CD4-positive, alpha-beta T cell treated with Interleukin-6 for 4 hours (primary cell): ENCODE results near the gene SPDYE3.
"Not testable (repeated sequence)": the region's sequence is repeated elsewhere in the genome, so short reads cannot be mapped to it uniquely, and the experiment has no call there.

Experiments used
- DNase-seq: peaks from one replicate; pipeline ENCODE4 v3.0.0-alpha.2; 2020; ENCODE audit warnings: mixed read lengths

Gene SPDYE3

DNA sequence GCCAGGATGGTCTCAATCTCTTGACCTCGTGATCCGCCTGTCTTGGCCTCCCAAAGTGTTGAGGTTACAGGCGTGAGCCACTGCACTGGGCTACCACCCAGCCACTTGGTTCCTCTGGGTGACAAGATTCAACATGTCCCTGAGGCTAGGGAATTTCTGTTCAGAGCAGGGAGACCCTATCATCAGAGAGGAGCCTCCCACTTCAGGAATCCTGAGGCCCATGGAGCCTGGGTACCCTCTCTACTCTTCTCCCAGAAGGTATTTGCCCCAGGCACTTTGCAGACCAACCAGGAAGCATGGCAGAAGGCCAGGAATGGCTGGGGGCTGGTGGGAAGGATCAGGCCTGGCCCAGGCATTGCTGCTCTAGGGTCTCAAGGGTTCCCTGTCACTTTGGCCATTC is 19.2 kb upstream of the SPDYE3 start:
- DNase-seq, result not testable (repeated sequence)

DNA sequence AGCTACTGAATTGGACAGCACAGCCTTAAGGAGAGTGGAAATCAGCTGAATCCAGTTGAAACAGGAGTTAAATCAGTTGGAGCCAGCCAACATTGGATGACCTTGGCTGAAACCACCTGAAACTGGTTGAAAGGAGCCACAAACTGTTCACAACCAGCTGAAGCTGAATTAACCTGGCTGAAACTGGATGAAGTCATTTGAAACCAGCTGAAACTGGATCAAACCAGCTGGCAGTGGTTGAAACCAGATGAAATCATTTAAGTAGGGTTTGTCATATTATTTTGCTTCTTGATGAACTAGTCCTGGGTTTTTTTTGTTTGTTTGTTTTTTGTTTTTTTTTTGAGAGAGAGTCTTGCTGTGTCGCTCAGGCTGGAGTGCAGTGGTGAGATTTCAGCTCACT is 15.3 kb upstream of the SPDYE3 start:
- not testable (repeated sequence) for DNase-seq

GRCh38 chr7:100295269-100295668 is 12.2 kb upstream of the SPDYE3 start:
- DNase-seq, result not testable (repeated sequence)

GRCh38 chr7:100297852-100298631 is 9.5 kb upstream of the SPDYE3 start:
- not testable (repeated sequence) for DNase-seq

- not testable (repeated sequence) for DNase-seq
These were observed 8.9 kb upstream of the SPDYE3 start for GRCh38 chr7:100298632-100298895.

GRCh38 chr7:100304526-100304925 is 3.0 kb upstream of the SPDYE3 start:
- DNase-seq, result not testable (repeated sequence)

DNA sequence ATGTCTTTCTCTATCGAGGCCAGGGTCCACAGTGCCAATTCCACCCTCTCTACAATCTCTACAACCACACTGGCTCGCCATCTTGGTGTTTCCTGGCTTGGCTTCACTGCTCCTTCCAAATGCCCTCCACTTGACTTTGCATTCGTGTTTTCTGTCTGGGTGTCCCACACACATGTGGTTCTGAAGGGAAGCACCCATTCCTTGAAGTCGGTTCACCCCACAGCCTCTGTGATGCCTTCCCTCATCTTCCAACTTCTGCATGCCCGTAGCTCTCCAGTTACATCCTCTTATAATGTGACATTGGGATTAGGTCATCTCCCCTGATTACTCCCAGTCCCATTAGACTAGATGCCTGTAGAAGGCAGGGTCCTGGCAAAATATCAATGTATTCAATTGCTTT is 10.8 kb downstream of the SPDYE3 start:
- not testable (repeated sequence) for DNase-seq

DNA sequence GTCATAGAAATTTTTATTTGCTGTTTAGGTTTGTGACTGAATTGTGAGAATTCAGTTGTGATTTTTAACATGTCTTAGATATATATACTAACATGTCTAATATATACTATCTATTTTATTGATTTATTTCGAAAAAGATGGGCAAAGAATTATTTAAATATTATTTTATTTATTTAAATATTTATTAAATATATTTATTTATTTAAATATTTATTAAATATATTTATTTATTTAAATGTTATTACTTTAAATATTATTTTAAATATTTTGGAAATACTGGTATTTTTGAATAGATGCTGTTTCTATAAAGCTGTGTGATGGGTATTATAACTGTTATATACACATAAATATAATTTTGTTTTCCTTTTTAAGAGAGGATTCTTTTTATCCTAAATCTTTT is 14.1 kb downstream of the SPDYE3 start:
- DNase-seq, result not testable (repeated sequence)

DNA sequence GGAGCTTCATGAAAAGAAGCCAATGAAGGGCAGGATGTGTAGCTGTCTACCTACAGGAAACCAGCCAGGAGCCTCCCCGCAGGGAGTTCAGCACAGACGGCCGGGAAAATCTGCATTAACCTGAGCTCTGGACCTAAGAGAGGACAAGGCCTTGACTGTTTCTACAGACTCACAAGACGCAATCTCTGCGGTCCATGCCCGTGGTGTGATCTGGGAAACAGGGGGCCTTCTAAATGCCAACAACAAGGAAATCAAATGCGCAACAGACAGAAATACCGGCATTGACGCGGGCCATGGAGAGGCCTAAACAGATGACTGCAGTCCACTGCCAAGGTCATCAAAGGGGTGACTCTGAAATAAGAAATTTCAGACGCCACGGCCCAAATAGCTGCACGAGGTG is 16.7 kb downstream of the SPDYE3 start:
- DNase-seq, result not testable (repeated sequence)

GRCh38 chr7:100325671-100326070 is 18.2 kb downstream of the SPDYE3 start:
- DNase-seq, result not testable (repeated sequence)

DNA sequence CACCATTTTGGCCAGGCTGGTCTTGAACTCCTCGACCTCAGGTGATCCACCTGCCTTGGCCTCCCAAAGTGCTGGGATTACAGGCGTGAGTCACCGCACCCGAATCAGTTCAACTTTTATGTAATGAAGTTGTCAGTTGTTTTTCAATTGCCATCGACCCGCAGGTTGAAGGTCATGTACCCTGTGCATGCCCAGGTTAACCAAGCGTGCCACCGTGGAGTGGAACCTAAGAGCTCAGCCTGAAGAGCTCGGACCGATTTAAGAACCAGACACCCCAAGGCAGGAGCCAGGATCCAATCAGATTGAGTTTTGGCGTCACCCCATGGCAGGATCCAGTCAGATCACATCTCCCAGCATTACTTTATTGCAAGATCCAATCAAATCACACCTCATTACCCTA is 19.4 kb downstream of the SPDYE3 start:
- not testable (repeated sequence) for DNase-seq

DNA sequence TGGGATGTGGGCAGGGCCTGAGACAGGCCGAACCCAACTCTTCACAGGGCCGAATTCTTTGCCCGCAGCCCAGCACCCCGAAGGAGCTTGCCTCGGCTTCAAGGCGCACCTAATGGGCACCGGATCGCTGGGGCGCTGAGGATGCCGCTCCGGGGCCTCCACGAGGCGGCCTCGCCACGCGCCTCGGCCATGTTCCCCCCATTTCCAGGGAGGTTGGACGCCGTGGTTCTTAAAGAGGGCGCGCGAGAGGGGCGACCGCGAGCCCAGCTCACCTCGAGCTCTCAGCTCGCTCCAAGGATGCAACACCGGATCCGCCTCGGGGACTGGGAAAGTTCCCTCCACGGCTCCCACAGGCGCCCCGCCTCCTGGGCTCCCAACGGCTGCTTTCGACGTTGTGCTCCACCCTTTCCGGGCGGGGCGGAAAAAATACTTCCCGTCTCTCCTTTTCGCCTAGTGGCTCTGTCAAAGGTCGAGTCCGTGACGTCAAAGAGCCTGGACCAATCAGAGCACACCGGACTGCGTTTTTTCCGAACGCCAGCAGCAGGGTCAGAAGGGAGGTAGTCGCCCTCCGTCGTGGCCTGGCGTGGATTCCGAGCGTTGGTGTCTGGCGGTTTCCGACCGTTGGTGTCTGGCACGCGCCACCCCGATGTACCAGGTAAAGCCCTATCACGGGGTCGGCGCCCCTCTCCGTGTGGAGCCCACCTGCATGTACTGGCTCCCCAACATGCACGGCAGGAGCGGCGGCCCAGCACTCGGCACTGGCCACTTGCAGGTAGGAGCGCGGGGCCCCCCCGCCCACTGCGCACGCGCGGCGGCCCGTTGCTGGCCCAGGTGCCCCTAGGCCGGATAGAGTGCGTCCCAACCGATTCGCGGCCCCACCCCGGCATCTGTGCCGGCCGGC is 28.3 kb downstream of the SPDYE3 start:
- peak; percentile 81 for DNase-seq

GRCh38 chr7:100338083-100338696 is 30.7 kb downstream of the SPDYE3 start:
- DNase-seq, result not testable (repeated sequence)

DNA sequence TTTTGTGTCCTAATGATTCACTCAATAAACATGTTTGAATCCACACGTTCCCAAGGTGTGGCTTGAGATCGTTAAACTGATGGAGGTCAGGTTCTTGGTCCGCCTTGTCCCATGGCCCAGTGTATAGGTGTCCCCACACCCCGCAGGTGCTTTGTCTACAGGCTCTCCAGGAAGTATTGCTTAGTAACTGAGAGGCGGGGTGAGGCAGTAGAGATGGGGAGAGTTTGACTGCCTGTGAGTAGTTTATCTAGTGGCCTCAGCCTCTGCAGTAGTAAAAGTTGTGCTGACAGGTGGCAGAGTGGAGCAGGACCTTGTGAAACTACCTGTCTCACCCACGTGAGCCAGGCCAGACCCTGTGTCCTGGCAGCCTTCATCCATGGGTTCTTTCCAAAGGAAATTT is 33.8 kb downstream of the SPDYE3 start:
- DNase-seq, result not testable (repeated sequence)

DNA sequence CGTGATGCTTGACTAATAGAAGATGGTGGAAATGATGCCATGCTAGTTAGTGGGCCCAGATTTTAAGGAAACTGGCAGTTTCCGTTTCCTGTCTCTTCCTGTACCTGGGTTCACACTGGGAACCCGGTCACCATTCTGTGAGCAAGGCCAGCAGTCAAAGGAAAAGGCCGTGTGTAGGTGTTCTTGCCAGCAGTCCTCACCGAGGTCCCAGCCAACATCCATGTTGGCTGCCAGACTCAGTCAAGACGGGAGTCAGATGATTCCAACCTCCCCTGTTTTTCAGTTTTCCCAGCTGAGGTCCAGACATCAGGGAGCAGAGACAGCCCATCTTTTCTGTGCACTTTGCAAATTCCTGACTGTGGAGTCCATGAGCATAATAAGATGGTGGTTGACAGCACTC is 35.3 kb downstream of the SPDYE3 start:
- DNase-seq, result no peak

DNA sequence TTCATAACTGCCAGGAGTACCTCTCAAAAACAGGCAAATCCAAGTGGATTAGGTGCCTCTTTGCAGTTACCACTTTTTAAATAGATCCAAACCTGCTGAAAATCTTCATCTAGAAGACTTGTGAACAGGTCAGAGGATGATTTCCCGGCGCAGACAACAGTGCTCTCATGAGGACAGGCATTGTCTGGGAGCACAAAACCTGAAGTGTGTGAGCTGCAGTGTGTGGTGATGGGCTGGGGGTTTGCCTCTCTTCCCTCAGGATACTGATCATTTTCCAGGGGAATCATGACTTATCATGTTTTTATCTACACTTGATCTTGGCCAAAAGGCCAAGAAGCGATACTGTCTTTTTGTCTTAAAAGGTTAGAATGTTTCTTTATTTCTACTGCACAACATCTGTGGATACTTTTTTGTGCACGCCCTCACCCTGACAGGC is 36.6 kb downstream of the SPDYE3 start:
- DNase-seq, result not testable (repeated sequence)

DNA sequence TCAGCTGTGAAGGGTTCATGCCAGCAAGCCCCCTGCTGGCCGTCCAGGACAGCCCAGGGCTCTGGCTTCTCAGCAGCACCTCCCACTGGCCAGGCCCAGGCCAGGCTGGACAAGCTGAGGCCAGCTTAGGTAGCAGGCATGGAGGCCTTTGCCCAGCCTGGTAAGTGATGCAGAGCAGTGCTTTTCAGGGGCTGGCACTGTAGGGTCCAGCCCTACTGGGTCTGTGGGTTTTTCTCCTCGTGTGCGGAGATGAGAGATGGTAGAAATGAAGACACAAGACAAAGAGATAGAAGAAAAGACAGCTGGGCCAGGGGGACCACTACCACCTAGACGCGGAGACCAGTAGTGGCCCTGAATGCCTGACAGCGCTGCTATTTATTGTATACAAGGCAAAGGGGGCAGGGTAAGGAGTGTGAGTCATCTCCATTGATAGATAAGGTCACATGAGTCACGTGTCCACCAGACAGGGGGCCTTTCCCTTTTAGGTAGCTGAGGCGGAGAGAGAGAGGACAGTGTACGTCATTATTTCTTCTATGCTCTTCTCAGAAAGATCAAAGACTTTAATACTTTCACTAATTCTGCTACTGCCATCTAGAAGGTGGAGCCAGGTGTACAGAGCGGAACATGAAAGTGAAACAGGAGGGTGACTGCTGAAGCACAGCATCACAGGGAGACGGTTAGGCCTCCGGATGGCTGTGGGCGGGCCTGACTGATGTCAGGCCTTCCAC is 37.2 kb downstream of the SPDYE3 start:
- DNase-seq, result peak; percentile 82

DNA sequence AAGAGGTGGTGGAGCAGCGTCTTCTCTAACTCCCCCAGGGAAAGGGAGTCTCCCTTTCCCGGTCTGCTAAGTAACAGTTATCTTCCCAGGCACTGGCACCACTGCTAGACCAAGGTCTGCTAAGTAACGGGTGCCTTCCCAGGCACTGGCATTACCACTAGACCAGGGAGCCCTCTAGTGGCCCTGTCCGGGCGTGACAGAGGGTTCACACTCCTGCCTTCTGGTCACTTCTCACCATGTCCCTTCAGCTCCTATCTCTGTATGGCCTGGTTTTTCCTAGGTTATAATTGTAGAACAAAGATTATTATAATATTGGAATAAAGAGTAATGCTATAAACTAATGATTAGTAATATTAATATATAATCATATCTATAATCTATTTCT is 37.8 kb downstream of the SPDYE3 start:
- peak; percentile 63 for DNase-seq

DNA sequence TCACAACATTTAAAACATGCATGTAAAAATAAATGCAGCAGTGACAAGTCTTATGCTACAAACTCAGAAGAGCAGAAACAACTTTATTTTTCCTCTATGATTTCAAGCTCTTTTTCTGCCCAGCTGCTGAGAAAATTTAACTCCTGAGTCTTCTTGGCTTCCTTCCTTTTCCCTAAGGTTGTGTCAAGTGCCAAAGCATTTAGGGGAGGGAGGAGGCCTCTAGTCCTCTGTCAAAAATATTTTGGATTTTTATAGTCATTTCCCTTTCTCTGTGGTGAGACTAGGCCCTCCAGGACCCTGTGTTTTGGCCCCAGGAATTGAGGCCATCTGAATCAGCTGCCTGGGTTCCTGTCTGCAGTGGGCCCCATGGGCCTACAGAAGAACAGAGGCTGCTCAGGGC is 39.4 kb downstream of the SPDYE3 start:
- no peak for DNase-seq

DNA sequence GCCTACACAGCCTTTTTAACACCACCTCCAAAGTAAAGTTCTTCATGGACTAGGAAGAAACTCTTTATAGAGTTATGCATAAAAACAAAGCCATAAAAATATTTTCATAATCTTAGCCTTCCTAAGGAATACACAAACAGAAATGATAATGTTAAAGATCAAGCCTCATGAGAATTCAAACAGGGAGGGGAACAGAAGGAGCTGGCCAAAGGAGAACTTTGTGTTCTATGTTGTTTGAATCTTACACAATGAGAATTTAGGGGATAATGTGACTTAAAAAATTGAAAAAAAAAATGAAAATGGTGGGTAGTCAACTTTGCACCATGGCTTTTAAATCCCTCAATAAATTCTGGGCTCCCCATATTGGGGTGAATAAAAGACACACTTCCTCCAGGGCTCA is 41.3 kb downstream of the SPDYE3 start:
- DNase-seq, result no peak

GRCh38 chr7:100349757-100350156 is 42.3 kb downstream of the SPDYE3 start:
- DNase-seq, result no peak

DNA sequence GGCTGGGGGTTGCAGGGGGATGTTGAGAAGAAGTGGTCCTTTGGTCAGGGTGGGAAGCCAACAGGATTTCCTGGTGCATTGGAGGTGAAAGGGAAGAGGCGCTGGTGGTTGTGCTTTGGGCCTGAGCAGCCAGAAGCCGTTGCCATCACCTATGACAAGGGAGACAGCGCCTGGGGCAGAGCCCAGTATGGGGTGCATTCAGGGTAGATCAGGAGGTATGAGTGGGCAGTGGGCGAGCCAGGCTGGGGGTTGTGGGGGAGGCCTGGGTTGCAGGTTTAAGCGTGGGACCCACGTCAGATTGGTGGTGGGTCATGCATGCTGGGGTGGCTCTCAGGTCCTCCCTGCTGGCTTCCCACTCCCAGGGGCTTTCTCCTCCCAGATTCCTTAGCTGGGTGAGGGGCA is 44.2 kb downstream of the SPDYE3 start:
- DNase-seq, result no peak

DNA sequence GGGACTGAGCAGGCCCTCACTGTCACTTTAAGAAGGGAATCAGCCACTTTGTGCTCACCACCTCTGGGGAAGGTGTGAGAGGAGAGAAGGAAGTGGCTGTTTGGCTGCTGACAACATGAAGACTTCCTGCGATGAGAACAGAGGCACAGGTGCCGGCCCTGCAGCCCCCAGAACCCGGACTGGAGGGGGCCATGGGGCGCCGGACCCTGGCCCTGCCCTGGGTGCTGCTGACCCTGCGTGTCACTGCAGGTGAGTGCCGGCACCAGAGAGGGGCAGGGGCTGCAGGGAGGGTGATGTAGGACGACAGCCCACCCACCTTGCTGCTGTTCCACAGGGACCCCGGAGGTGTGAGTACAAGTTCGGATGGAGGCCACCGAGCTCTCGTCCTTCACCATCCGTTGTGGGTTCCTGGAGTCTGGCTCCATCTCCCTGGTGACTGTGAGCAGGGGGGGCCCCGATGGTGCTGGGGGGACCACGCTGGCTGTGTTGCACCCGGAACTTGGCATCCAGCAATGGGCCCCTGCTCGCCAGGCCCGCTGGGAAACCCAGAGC is 44.8 kb downstream of the SPDYE3 start:
- not testable (repeated sequence) for DNase-seq
